ENCODE results near the gene DIAPH3.

The DIAPH3 gene

GRCh38 chr13:60026286-60026685 is 137.4 kb downstream of the DIAPH3 start:
- no peak for DNase-seq (ENCODE audit: low read depth in 2 of 2)

GRCh38 chr13:60020288-60020687 is 143.4 kb downstream of the DIAPH3 start:
- no peak for DNase-seq (ENCODE audit: low read depth in 2 of 2)

GRCh38 chr13:60019119-60019993 is 144.4 kb downstream of the DIAPH3 start:
- DNase-seq (ENCODE audit: low read depth in 2 of 2), result no peak

GRCh38 chr13:60018536-60018935 is 145.2 kb downstream of the DIAPH3 start:
- DNase-seq (ENCODE audit: low read depth in 2 of 2), result no peak

- DNase-seq (ENCODE audit: low read depth in 2 of 2), result no peak
These were observed 147.5 kb downstream of the DIAPH3 start for GRCh38 chr13:60016229-60016628.

GRCh38 chr13:60013166-60013565 is 150.6 kb downstream of the DIAPH3 start:
- DNase-seq (ENCODE audit: low read depth in 2 of 2), result no peak

- no peak for DNase-seq (ENCODE audit: low read depth in 2 of 2)
These were observed 151.2 kb downstream of the DIAPH3 start for GRCh38 chr13:60012488-60012887.

- no peak for DNase-seq (ENCODE audit: low read depth in 2 of 2)
These were observed 154.2 kb downstream of the DIAPH3 start for GRCh38 chr13:60009300-60010253.

GRCh38 chr13:60001889-60002288 is 161.8 kb downstream of the DIAPH3 start:
- no peak for DNase-seq (ENCODE audit: low read depth in 2 of 2)

- DNase-seq (ENCODE audit: low read depth in 2 of 2), result no peak
These were observed 162.8 kb downstream of the DIAPH3 start for GRCh38 chr13:60000976-60001375.

GRCh38 chr13:60000081-60000480 is 163.6 kb downstream of the DIAPH3 start:
- DNase-seq (ENCODE audit: low read depth in 2 of 2), result no peak

GRCh38 chr13:59997976-59998375 is 165.8 kb downstream of the DIAPH3 start:
- no peak for DNase-seq (ENCODE audit: low read depth in 2 of 2)

GRCh38 chr13:59996461-59996980 is 167.2 kb downstream of the DIAPH3 start:
- DNase-seq (ENCODE audit: low read depth in 2 of 2), result no peak

- no peak for DNase-seq (ENCODE audit: low read depth in 2 of 2)
These were observed 172.3 kb downstream of the DIAPH3 start for GRCh38 chr13:59991395-59991794.

GRCh38 chr13:59982631-59983382 is 180.9 kb downstream of the DIAPH3 start:
- DNase-seq (ENCODE audit: low read depth in 2 of 2), result no peak

- DNase-seq (ENCODE audit: low read depth in 2 of 2), result no peak
These were observed 184.1 kb downstream of the DIAPH3 start for GRCh38 chr13:59979589-59979988.

- DNase-seq (ENCODE audit: low read depth in 2 of 2), result no peak
These were observed 184.9 kb downstream of the DIAPH3 start for GRCh38 chr13:59978862-59979261.

GRCh38 chr13:59976856-59977255 is 186.9 kb downstream of the DIAPH3 start:
- DNase-seq (ENCODE audit: low read depth in 2 of 2), result no peak

- DNase-seq (ENCODE audit: low read depth in 2 of 2), result no peak
These were observed 187.8 kb downstream of the DIAPH3 start for GRCh38 chr13:59975807-59976435.

GRCh38 chr13:59970847-59971246 is 192.9 kb downstream of the DIAPH3 start:
- DNase-seq (ENCODE audit: low read depth in 2 of 2), result no peak

GRCh38 chr13:59963827-59964226 is 199.9 kb downstream of the DIAPH3 start:
- DNase-seq (ENCODE audit: low read depth in 2 of 2), result no peak

Measured in stimulated activated CD4-positive, alpha-beta T cell treated with anti-CD3 and anti-CD28 coated beads, Interleukin-4, amount 100 ng/mL, for 48 hours (primary cell).